Measurements from ENCODE around the gene LRRC4C.

LRRC4C gene

GRCh38 chr11:41246399-41246745 is 213.1 kb downstream of the LRRC4C start:
- no peak for DNase-seq

- no peak for DNase-seq
Measured at GRCh38 chr11:41245704-41246398, 213.6 kb downstream of the LRRC4C start.

GRCh38 chr11:41245184-41245583 is 214.3 kb downstream of the LRRC4C start:
- DNase-seq = no peak

GRCh38 chr11:41237382-41237781 is 222.1 kb downstream of the LRRC4C start:
- no peak for DNase-seq

- DNase-seq = no peak
Measured at GRCh38 chr11:41235668-41236067, 223.8 kb downstream of the LRRC4C start.

GRCh38 chr11:41225856-41226633 is 233.4 kb downstream of the LRRC4C start:
- no peak for DNase-seq

- DNase-seq = no peak
Measured at GRCh38 chr11:41222236-41222635, 237.2 kb downstream of the LRRC4C start.

GRCh38 chr11:41206388-41206787 is 253.1 kb downstream of the LRRC4C start:
- DNase-seq = no peak

GRCh38 chr11:41201156-41201555 is 258.3 kb downstream of the LRRC4C start:
- DNase-seq = no peak

GRCh38 chr11:41190437-41191082 is 268.9 kb downstream of the LRRC4C start:
- DNase-seq = no peak

- DNase-seq = no peak
Measured at GRCh38 chr11:41189701-41190436, 269.6 kb downstream of the LRRC4C start.

- DNase-seq = no peak
Measured at GRCh38 chr11:41177791-41178190, 281.7 kb downstream of the LRRC4C start.

- DNase-seq = no peak
Measured at GRCh38 chr11:41175304-41175972, 284.0 kb downstream of the LRRC4C start.

GRCh38 chr11:41146326-41146725 is 313.1 kb downstream of the LRRC4C start:
- DNase-seq = no peak

- DNase-seq = no peak
Measured at GRCh38 chr11:41145420-41145819, 314.0 kb downstream of the LRRC4C start.

- no peak for DNase-seq
Measured at GRCh38 chr11:41134971-41135370, 324.5 kb downstream of the LRRC4C start.

GRCh38 chr11:41133023-41133422 is 326.4 kb downstream of the LRRC4C start:
- no peak for DNase-seq

GRCh38 chr11:41121600-41121999 is 337.9 kb downstream of the LRRC4C start:
- DNase-seq = no peak

GRCh38 chr11:41119484-41119883 is 340.0 kb downstream of the LRRC4C start:
- DNase-seq = no peak

GRCh38 chr11:41118521-41118920 is 340.9 kb downstream of the LRRC4C start:
- no peak for DNase-seq

GRCh38 chr11:41116970-41117369 is 342.5 kb downstream of the LRRC4C start:
- DNase-seq = no peak

GRCh38 chr11:41115066-41115465 is 344.4 kb downstream of the LRRC4C start:
- no peak for DNase-seq

GRCh38 chr11:41113160-41113559 is 346.3 kb downstream of the LRRC4C start:
- no peak for DNase-seq

Measured in CD4-positive, alpha-beta T cell treated with Interleukin-15 for 1 hour (primary cell).